HCT116 (cell line): Measurements from ENCODE around the gene BBX. TPM values are rescaled to one million over a fixed set of nuclear protein-coding genes. Genes with fewer than 3 reads are reported as not detected.

Source experiments
- ATAC-seq: fragments of 200-7000 bp; cut with Tn5 transposase; 2 replicates; pipeline ENCODE4 v1.9.1; 2020; ENCODE audit warnings: mild to moderate bottlenecking, moderate library complexity
- BruUV-seq: library from RNA; stranded (reverse); fragments of 400-500 nt; replicated peaks from 2 replicates; lab custom pipeline; 2021; lab: Mats Ljungman, UMichigan
- CTCF ChIA-PET: fragments of 300-600 bp; sonication (Branson Sonifier 250); formaldehyde crosslinking; loops from one replicate; lab custom pipeline; 2021; ENCODE audit warnings: antibody characterized with exemption; lab: Charles Lee
- POLR2A ChIA-PET: fragments of 300-600, 350-600 bp; sonication (Branson Sonifier 250); formaldehyde crosslinking; loops from one replicate; lab custom pipeline; 2021; ENCODE audit warnings: antibody characterized with exemption; lab: Charles Lee
- RAD21 ChIA-PET, 2 experiments: fragments of 300-600 bp; sonication (Branson Sonifier 250); formaldehyde crosslinking; loops; one replicate each; lab custom pipeline; 2023; ENCODE audit warnings: low total read pairs in 2 of 2; ENCODE audit not compliant: uncharacterized antibody in 2 of 2, unreplicated experiment in 2 of 2, low non-redundant PET in 1 of 2; lab: Charles Lee
- DNase-seq: peaks from one replicate; pipeline ENCODE4 v3.0.0-alpha.2; 2010; ENCODE audit warnings: low read depth, low spot score
- H2AFZ ChIP-seq: fragments of 200-600 bp; shearing (Covaris generic), sonication (generic); 2 replicates; pipeline ENCODE4 v1.6.1; 2017; ENCODE audit warnings: low read depth, mixed run types, mixed read lengths, antibody characterized with exemption, low read length; ENCODE audit not compliant: poor library complexity, severe bottlenecking
- H3K27ac ChIP-seq: 2 replicates; pipeline ENCODE4 v1.5.1; 2012; ENCODE audit warnings: low read depth, low read length
- H3K27me3 ChIP-seq: fragments of 200-600 bp; sonication (generic); 2 replicates; pipeline ENCODE4 v1.6.1; 2016; ENCODE audit warnings: mixed run types, low read length, mixed read lengths; ENCODE audit not compliant: insufficient read depth
- H3K36me3 ChIP-seq, 2 experiments: fragments of 200-500 bp in 1 of 2; fragments of 200-600 bp in 1 of 2; sonication (Bioruptor generic) in 1 of 2; sonication (generic) in 1 of 2; 2 replicates each; pipeline versions ENCODE4 v1.5.1 to v1.6.1; 2014 to 2016; ENCODE audit warnings: low read length in 2 of 2, inconsistent platforms in 1 of 2, mixed read lengths in 1 of 2, mixed run types in 1 of 2; ENCODE audit not compliant: insufficient read depth in 2 of 2, control insufficient read depth in 1 of 2
- H3K4me1 ChIP-seq, 2 experiments: fragments of 200-600 bp in 1 of 2; sonication (generic) in 1 of 2; 2 replicates each; pipeline versions ENCODE4 v1.5.1 to v1.6.1; 2012 to 2017; ENCODE audit warnings: low read length in 2 of 2, inconsistent platforms in 1 of 2, mild to moderate bottlenecking in 1 of 2, mixed read lengths in 1 of 2, mixed run types in 1 of 2, moderate library complexity in 1 of 2; ENCODE audit not compliant: insufficient read depth in 2 of 2, control insufficient read depth in 1 of 2
- H3K4me2 ChIP-seq: fragments of 200-600 bp; sonication (generic); 2 replicates; pipeline ENCODE4 v1.6.1; 2017; ENCODE audit warnings: mixed run types, low read length, mixed read lengths
- H3K4me3 ChIP-seq, 2 experiments: fragments of 200-600 bp in 1 of 2; sonication (generic) in 1 of 2; replicated peaks in 1 of 2; 2 replicates each; pipeline ENCODE4 v1.5.1; 2011 to 2016; ENCODE audit warnings: low read length in 2 of 2, control low read depth in 1 of 2, low read depth in 1 of 2, mild to moderate bottlenecking in 1 of 2, mixed read lengths in 1 of 2, mixed run types in 1 of 2
- H3K79me2 ChIP-seq: fragments of 200-600 bp; sonication (generic); 2 replicates; pipeline ENCODE4 v1.6.1; 2017; ENCODE audit warnings: mild to moderate bottlenecking, mixed run types, low read length, moderate library complexity, mixed read lengths; ENCODE audit not compliant: insufficient read depth
- H3K9ac ChIP-seq: fragments of 200-600 bp; sonication (generic); 2 replicates; pipeline ENCODE4 v1.6.1; 2016; ENCODE audit warnings: low read length, mixed read lengths
- H3K9me2 ChIP-seq: fragments of 200-600 bp; sonication (generic), shearing (Covaris generic); 2 replicates; pipeline ENCODE4 v1.6.1; 2017; ENCODE audit warnings: mixed run types, mild to moderate bottlenecking, moderate library complexity; ENCODE audit not compliant: insufficient read depth
- H3K9me3 ChIP-seq, 2 experiments: fragments of 200-500 bp in 1 of 2; fragments of 200-600 bp in 1 of 2; sonication (Bioruptor generic) in 1 of 2; sonication (generic) in 1 of 2; 2 replicates each; pipeline ENCODE4 v1.6.1; 2014 to 2017; ENCODE audit warnings: low read length in 2 of 2, mixed read lengths in 2 of 2, inconsistent platforms in 1 of 2, low read depth in 1 of 2, mild to moderate bottlenecking in 1 of 2, mixed run types in 1 of 2, moderate library complexity in 1 of 2; ENCODE audit not compliant: control insufficient read depth in 1 of 2, insufficient read depth in 1 of 2
- H4K20me1 ChIP-seq: fragments of 200-600 bp; sonication (generic), shearing (Covaris generic); 2 replicates; pipeline ENCODE4 v1.6.1; 2017; ENCODE audit warnings: mixed run types, mild to moderate bottlenecking, moderate library complexity; ENCODE audit not compliant: insufficient read depth
- CBX3 ChIP-seq: IDR thresholded peaks from 2 replicates; pipeline ENCODE4 v1.6.1; 2012; ENCODE audit warnings: low read depth
- CEBPB ChIP-seq: IDR thresholded peaks from 2 replicates; pipeline ENCODE4 v1.6.1; 2012; ENCODE audit warnings: low read depth
- EGR1 ChIP-seq: IDR thresholded peaks from 2 replicates; pipeline ENCODE4 v1.6.1; 2012; ENCODE audit warnings: low read depth
- EZH2 ChIP-seq: fragments of 200-600 bp; sonication (generic); IDR thresholded peaks from 2 replicates; pipeline ENCODE4 v1.6.1; 2017; ENCODE audit warnings: antibody characterized with exemption, mixed run types
- FOSL1 ChIP-seq: IDR thresholded peaks from 2 replicates; pipeline ENCODE4 v1.6.1; 2012; ENCODE audit warnings: low read depth
- JUND ChIP-seq: IDR thresholded peaks from 2 replicates; pipeline ENCODE4 v1.6.1; 2012
- RAD21 ChIP-seq: IDR thresholded peaks from 2 replicates; pipeline ENCODE4 v1.6.1; 2012; ENCODE audit warnings: low read depth, mild to moderate bottlenecking
- SIN3A ChIP-seq: IDR thresholded peaks from 2 replicates; pipeline ENCODE4 v1.6.1; 2012; ENCODE audit warnings: low read depth
- SP1 ChIP-seq: IDR thresholded peaks from 2 replicates; pipeline ENCODE4 v1.6.1; 2012; ENCODE audit warnings: low read depth
- SRF ChIP-seq: IDR thresholded peaks from 2 replicates; pipeline ENCODE4 v1.6.1; 2012; ENCODE audit warnings: low read depth
- intact Hi-C: fragments of 100-400 bp; cut with micrococcal nuclease; formaldehyde crosslinking; loops from 2 replicates; pipeline ENCODE4 v1.10.0; 2022
- total RNA-seq: library from RNA; stranded (reverse); gene quantifications from one replicate; pipeline ENCODE4 v1.2.1, GENCODE V29; 2021; ENCODE audit not compliant: unreplicated experiment
- TF ChIP-seq, protein P1 (sequence below): IDR thresholded peaks from 2 replicates; pipeline ENCODE4 v1.6.1; 2011; ENCODE audit warnings: mild to moderate bottlenecking, low read length, moderate library complexity; ENCODE audit not compliant: insufficient replicate concordance; ENCODE audit errors: extremely low read depth
- TF ChIP-seq, protein P2 (sequence below): IDR thresholded peaks from 2 replicates; pipeline ENCODE4 v1.6.1; 2012
- TF ChIP-seq, protein P3 (sequence below): IDR thresholded peaks from 2 replicates; pipeline ENCODE4 v1.6.1; 2012; ENCODE audit warnings: low read depth

Gene BBX
- total RNA-seq, 1 experiment from 2014 or later: 55.6 TPM

DNA sequence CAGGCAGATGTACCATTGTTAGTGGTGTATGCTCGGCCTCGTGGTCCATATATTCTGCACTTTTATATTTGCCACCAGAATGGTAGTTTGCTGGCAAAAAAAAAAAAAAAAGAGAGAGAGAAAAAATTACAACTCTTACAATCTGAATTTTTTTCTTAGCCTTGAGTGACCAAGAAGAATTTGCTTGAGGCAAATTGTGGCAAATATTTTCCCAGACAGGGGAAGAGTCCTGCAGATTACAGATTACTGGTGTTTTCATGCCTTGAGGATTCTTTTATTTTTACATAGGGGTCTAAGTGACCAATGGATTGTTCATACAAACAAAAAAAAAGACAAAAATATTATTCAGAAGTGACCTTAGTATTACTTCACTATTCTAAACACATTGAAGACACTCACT, 283.3 kb downstream of the BBX start:
- ChIA-PET RAD21 (no interaction called here), POLR2A (no interaction called here), CTCF (no interaction called here)
- Histone ChIP-seq H3K27me3 (no peaks in the 10 kb centered on the region), H3K4me1 (no peaks in the 10 kb centered on the region), H3K36me3 (peaks cover 9 to 14% of the 10 kb centered on the region in 2 experiments; a peak in 3 of 4 replicates), H3K79me2 (no peaks in the 10 kb centered on the region), H3K9me2 (no peaks in the 10 kb centered on the region), H3K27ac (no peak overlapping the region), H3K4me2 (no peak overlapping the region), H2AFZ (no peak overlapping the region), H4K20me1 (no peaks in the 10 kb centered on the region), H3K9ac (no peak overlapping the region), H3K4me3 (no peak overlapping the region), H3K9me3 (no peaks in the 10 kb centered on the region)
- TF ChIP-seq, protein P1, sequence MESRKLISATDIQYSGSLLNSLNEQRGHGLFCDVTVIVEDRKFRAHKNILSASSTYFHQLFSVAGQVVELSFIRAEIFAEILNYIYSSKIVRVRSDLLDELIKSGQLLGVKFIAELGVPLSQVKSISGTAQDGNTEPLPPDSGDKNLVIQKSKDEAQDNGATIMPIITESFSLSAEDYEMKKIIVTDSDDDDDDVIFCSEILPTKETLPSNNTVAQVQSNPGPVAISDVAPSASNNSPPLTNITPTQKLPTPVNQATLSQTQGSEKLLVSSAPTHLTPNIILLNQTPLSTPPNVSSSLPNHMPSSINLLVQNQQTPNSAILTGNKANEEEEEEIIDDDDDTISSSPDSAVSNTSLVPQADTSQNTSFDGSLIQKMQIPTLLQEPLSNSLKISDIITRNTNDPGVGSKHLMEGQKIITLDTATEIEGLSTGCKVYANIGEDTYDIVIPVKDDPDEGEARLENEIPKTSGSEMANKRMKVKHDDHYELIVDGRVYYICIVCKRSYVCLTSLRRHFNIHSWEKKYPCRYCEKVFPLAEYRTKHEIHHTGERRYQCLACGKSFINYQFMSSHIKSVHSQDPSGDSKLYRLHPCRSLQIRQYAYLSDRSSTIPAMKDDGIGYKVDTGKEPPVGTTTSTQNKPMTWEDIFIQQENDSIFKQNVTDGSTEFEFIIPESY: no peak
- TF ChIP-seq SP1: no peak
- TF ChIP-seq, protein P2, sequence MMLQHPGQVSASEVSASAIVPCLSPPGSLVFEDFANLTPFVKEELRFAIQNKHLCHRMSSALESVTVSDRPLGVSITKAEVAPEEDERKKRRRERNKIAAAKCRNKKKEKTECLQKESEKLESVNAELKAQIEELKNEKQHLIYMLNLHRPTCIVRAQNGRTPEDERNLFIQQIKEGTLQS: no peak
- no peak for TF ChIP-seq CEBPB
- no peak for ATAC-seq
- no TSS peak for BruUV-seq
- DNase-seq: no peak
- intact Hi-C loops: no loop called here

DNA sequence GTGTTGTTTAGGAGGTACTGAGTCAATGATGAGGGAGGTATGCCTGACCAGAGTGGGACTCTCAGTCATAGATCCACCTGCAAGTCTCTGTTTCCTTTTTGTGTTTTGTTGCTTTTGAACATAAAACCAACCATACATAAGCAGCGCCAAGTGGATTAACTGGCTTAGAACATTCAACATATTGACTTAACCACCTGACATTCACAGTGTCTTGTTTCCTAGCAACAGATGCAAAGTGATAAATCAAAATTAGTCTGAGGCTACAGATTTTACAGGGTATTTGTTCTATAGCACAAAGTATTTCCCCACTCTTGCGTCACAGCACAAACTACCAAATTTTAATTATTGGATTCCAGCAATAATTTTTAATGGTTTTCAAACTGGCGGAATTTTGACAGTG, 283.8 kb downstream of the BBX start:
- Histone ChIP-seq H3K36me3 (peaks cover 9% of the 10 kb centered on the region in 2 experiments; a peak in 3 of 4 replicates), H3K9me3 (no peaks in the 10 kb centered on the region), H3K4me2 (no peak overlapping the region), H3K9ac (no peak overlapping the region)
- BruUV-seq: no TSS peak
- ChIA-PET POLR2A (no interaction called here), CTCF (no interaction called here), RAD21 (no interaction called here)
- ATAC-seq (no peak), DNase-seq (no peak)
- intact Hi-C loops: no loop called here
- TF ChIP-seq CEBPB (no peak), EZH2 (no peak), EGR1 (no peak), FOSL1 (no peak), SIN3A (no peak), CBX3 (no peak), JUND (no peak), RAD21 (no peak), SRF (no peak)
- TF ChIP-seq, protein P3, sequence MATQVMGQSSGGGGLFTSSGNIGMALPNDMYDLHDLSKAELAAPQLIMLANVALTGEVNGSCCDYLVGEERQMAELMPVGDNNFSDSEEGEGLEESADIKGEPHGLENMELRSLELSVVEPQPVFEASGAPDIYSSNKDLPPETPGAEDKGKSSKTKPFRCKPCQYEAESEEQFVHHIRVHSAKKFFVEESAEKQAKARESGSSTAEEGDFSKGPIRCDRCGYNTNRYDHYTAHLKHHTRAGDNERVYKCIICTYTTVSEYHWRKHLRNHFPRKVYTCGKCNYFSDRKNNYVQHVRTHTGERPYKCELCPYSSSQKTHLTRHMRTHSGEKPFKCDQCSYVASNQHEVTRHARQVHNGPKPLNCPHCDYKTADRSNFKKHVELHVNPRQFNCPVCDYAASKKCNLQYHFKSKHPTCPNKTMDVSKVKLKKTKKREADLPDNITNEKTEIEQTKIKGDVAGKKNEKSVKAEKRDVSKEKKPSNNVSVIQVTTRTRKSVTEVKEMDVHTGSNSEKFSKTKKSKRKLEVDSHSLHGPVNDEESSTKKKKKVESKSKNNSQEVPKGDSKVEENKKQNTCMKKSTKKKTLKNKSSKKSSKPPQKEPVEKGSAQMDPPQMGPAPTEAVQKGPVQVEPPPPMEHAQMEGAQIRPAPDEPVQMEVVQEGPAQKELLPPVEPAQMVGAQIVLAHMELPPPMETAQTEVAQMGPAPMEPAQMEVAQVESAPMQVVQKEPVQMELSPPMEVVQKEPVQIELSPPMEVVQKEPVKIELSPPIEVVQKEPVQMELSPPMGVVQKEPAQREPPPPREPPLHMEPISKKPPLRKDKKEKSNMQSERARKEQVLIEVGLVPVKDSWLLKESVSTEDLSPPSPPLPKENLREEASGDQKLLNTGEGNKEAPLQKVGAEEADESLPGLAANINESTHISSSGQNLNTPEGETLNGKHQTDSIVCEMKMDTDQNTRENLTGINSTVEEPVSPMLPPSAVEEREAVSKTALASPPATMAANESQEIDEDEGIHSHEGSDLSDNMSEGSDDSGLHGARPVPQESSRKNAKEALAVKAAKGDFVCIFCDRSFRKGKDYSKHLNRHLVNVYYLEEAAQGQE: no peak
- TF ChIP-seq, all 23 proteins: peak for 0
- Histone ChIP-seq H3K4me1 (no peaks in the 10 kb centered on the region), H3K27ac (no peak overlapping the region), H4K20me1 (no peaks in the 10 kb centered on the region), H2AFZ (no peak overlapping the region), H3K4me3 (no peak overlapping the region), H3K27me3 (no peaks in the 10 kb centered on the region), H3K9me2 (no peaks in the 10 kb centered on the region), H3K79me2 (no peaks in the 10 kb centered on the region)
